ENCODE measurements around the gene FANCM.

The FANCM gene, protein sequence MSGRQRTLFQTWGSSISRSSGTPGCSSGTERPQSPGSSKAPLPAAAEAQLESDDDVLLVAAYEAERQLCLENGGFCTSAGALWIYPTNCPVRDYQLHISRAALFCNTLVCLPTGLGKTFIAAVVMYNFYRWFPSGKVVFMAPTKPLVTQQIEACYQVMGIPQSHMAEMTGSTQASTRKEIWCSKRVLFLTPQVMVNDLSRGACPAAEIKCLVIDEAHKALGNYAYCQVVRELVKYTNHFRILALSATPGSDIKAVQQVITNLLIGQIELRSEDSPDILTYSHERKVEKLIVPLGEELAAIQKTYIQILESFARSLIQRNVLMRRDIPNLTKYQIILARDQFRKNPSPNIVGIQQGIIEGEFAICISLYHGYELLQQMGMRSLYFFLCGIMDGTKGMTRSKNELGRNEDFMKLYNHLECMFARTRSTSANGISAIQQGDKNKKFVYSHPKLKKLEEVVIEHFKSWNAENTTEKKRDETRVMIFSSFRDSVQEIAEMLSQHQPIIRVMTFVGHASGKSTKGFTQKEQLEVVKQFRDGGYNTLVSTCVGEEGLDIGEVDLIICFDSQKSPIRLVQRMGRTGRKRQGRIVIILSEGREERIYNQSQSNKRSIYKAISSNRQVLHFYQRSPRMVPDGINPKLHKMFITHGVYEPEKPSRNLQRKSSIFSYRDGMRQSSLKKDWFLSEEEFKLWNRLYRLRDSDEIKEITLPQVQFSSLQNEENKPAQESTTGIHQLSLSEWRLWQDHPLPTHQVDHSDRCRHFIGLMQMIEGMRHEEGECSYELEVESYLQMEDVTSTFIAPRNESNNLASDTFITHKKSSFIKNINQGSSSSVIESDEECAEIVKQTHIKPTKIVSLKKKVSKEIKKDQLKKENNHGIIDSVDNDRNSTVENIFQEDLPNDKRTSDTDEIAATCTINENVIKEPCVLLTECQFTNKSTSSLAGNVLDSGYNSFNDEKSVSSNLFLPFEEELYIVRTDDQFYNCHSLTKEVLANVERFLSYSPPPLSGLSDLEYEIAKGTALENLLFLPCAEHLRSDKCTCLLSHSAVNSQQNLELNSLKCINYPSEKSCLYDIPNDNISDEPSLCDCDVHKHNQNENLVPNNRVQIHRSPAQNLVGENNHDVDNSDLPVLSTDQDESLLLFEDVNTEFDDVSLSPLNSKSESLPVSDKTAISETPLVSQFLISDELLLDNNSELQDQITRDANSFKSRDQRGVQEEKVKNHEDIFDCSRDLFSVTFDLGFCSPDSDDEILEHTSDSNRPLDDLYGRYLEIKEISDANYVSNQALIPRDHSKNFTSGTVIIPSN (N-terminal part only)

DNA sequence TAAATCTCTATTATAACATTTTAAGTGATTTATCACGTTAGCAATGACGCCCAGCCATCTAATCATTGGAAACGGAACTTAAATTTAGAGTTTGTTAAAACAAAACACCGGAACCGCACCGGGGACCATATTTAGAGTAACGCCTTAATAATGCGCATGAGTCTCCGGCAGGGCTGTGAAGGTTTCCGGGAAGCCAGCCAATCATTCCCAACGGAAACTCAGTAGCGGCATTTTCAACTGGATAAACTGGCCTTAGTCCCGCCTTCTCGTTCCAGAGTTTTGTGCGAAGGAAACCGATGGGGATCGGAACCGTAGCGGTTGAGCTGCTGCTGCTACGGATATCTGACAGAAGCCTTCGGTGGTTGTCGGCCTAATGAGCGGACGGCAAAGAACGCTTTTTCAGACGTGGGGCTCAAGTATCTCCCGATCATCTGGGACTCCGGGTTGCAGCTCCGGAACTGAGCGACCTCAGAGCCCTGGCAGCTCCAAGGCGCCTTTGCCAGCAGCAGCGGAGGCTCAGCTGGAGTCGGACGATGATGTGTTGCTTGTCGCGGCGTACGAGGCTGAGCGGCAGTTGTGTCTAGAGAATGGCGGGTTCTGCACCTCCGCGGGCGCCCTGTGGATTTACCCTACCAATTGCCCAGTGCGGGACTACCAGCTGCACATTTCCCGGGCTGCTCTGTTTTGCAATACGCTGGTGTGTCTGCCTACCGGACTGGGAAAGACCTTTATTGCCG lies at the start of gene FANCM:
TSS of gene FANCM (plus strand) at position 272 of the 737 bp plus-strand sequence. CDS start at position 374, 102 bp downstream.
- TF ChIP-seq GATA2 (IDR thresholded peaks at IDR 0.05; ENCODE audit: low read depth, low read length) (no peak), GATA3 (IDR thresholded peaks at IDR 0.05; ENCODE audit: low read depth, low read length) (no peak)

DNA sequence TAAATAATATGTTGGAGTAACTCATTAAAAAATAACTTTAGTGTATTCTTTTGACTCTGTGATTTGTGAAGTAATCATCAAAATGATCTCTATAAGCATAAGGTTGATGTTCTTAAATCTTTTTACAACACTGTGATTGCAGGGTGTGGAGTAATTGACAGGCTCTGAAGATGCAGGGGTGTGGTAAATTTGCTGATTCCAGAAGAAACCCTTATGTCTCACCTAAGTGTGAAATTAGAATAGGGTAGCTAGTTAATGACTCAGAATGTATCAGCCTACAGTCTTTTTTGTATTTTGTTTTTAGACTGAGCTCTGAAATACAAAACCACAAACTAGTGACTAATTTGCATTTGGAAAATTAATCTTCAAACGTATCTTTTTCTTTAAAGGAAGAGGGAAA lies 45.9 kb upstream of the FANCM start:
- TF ChIP-seq GATA3 (IDR thresholded peaks at IDR 0.05; ENCODE audit: low read depth, low read length) (no peak), GATA2 (IDR thresholded peaks at IDR 0.05; ENCODE audit: low read depth, low read length) (no peak)

DNA sequence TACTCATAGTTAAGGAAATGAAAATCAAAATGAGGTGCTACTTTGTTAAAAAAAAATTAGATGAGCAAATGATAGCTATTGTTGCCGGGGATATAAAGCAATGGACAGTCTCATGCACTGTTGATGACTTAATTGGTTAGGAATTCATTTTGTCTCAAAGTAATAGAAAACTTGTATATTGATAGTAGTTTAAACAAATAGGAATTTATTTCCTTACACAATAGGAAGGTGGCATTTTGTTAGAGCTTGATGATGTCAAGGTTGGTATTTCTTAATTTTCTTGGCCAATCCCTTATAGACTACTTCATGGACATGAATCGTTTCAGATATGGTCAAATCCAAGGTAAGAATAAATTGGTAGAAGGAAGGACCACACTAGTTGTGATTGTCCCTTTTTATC lies 44.0 kb upstream of the FANCM start:
- TF ChIP-seq GATA3 (IDR thresholded peaks at IDR 0.05; ENCODE audit: low read depth, low read length) (no peak), GATA2 (IDR thresholded peaks at IDR 0.05; ENCODE audit: low read depth, low read length) (no peak)

DNA sequence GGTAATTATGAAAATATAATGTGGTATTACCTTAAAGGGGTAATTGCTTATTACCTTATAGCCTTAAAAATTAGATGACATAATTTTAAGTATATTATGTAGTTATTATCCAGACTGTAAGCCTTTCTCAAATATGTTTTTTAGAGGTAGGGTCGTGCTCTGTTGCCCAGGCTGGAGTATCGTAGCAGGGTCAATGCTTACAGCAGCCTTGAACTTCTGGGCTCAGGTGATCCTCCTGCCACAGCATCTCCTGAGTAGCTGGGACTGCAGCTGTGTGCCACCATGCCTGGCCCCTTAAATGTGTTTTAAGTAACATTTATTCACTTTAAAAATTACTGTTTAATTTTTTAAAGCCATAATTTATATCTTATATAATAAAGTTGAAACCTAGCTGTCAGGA lies 41.5 kb upstream of the FANCM start:
- TF ChIP-seq GATA2 (IDR thresholded peaks at IDR 0.05; ENCODE audit: low read depth, low read length), result no peak
- no peak for TF ChIP-seq GATA3 (IDR thresholded peaks at IDR 0.05; ENCODE audit: low read depth, low read length)

DNA sequence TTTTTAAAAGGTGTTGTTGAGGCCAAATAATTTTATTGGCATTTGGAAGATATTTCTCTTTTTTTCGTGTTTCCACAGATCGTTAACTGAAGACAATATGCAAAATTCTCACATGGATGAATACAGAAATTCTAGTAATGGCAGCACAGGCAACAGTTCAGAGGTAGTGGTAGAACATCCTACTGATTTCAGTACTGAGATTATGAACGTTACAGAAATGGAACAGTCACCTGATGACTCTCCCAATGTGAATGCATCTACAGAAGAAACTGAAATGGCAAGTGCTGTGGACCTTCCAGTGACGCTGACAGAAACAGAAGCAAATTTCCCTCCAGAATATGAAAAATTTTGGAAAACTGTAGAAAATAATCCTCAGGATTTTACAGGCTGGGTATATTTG lies 40.6 kb upstream of the FANCM start:
- TF ChIP-seq GATA2 (IDR thresholded peaks at IDR 0.05; ENCODE audit: low read depth, low read length), result no peak
- TF ChIP-seq GATA3 (IDR thresholded peaks at IDR 0.05; ENCODE audit: low read depth, low read length), result no peak

DNA sequence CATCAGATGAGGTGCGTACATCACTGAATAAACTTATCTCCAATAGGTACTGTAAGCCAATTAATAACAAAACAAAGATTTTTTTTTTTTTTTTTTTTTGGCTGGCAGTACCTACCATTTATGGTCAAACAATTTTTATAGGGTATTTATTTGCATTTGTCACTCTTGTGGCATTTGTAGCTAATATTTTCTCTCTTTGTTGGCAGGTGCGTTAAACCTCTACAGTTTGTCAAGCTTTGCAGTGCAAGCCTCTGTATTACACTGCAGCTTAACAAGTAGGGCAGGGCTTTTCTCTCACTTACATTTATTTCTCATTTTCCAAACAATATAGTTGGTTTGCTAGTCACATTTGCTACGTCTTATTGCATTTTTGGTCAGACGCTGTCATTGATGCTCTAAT lies 39.5 kb upstream of the FANCM start:
- TF ChIP-seq GATA2 (IDR thresholded peaks at IDR 0.05; ENCODE audit: low read depth, low read length) (no peak), GATA3 (IDR thresholded peaks at IDR 0.05; ENCODE audit: low read depth, low read length) (no peak)

DNA sequence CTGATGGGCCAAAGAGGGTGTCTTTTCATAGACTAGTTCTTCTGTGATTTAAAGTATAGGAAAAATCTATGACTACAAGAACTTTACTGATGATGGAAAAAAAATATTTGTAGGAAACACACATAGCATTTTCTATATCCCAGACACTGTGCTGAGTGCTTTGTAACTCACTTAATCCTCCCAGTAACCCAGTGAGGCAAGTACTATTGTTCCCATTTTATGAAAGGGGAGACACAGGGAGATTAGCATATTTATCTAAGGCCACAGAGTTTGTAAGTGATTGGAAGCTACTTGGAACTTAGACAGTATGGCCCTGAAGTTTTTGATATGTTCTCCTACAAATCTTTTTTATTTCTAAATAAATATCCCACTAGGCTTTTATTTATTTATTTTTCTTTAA lies 31.9 kb upstream of the FANCM start:
- TF ChIP-seq GATA3 (IDR thresholded peaks at IDR 0.05; ENCODE audit: low read depth, low read length) (no peak), GATA2 (IDR thresholded peaks at IDR 0.05; ENCODE audit: low read depth, low read length) (no peak)

DNA sequence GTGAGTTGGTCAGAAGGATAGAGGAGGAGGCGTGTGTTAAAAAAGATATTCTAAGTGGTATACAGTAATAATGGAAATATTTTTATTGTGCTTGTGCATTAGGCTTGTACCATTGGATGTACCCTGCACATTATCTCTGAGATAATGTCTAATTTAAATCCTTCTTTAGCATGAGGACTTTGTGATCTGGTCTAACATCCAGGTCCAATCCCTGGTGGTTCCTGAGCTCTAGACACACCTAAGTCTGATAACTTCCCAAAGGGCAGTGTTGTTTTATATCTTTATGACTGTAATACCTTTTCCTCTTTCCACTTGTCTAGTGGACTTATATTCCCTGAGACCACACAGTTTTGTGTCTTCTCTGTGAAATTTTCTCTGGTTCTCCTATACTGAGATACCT lies 31.2 kb upstream of the FANCM start:
- TF ChIP-seq GATA3 (IDR thresholded peaks at IDR 0.05; ENCODE audit: low read depth, low read length) (no peak), GATA2 (IDR thresholded peaks at IDR 0.05; ENCODE audit: low read depth, low read length) (no peak)

DNA sequence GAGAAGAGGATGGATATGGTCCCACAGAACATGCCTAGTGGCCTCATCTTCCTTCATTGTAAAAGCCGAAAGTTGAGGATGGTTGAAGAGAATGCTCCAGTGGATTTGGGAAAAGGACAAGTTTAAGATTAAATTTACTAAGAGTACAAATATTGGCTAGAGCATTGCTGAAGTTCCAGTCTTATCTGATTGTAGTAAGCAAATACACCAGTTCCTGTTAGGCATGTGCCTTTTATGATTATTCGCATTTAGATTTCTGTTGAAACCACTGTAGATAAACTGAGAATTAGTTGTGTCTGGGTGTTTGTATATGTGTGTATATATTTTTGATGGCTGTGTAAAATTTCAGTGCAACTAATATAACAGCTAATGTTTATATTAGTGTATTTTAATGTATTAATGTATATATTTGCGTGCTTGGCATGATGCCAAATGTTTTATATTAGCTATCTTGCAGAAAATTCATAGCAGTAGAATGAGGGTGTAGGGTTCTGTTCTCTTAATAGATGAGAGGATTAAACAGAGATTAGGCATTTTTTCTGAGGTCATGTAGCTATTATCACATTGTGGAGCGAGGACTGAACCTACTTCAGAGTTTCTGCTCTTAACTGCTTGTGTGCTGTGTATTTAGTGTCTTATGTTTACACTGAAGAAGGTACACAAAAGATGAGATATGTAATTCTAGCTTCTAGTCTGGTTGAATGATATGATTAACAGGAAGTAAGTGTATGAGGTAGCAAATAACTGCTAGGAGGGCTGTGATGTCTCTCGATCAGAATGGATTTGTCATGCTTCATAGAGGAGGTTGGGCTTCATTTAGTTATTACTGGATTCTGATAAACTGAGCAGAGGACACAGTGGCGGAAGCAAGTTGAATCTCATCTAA lies 22.6 kb upstream of the FANCM start:
- TF ChIP-seq GATA2 (IDR thresholded peaks at IDR 0.05; ENCODE audit: low read depth, low read length), result no peak

DNA sequence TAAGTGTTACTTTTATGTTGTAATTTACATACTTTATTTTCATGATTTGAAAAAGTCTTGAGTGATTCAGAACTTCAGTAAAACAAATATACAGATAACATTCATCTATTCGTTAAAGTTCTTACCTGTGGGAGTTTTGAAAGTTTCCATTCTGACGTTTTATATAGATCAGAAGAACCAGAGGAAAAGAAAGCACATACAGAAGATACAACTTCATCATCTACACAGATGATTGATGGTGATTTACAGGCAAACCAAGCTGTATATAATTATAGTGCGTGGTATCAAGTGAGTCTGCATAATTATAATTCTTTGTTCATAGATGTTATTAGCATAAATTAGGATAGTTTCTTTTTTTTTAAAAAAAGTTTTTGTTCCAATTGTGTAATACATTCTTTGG lies 21.4 kb upstream of the FANCM start:
- TF ChIP-seq GATA3 (IDR thresholded peaks at IDR 0.05; ENCODE audit: low read depth, low read length), result no peak
- no peak for TF ChIP-seq GATA2 (IDR thresholded peaks at IDR 0.05; ENCODE audit: low read depth, low read length)

DNA sequence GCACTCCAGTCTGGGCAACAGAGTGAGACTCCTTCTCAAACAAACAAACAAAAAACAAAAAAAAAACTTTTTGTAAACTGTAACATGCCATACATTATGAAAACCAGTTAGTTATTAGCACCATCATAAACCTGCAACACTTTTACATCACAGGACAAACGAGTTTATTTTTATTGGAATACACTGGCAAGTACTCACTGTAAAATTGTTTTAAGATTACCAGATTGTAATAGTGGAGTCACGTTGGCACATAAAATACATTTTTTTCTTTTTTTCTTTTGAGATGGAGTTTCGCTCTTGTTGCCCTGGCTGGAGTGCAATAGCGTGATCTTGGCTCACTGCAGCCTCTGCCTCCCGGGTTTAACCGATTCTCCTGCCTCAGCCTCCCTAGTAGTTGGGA lies 17.1 kb upstream of the FANCM start:
- no peak for TF ChIP-seq GATA2 (IDR thresholded peaks at IDR 0.05; ENCODE audit: low read depth, low read length)
- TF ChIP-seq GATA3 (IDR thresholded peaks at IDR 0.05; ENCODE audit: low read depth, low read length), result no peak

DNA sequence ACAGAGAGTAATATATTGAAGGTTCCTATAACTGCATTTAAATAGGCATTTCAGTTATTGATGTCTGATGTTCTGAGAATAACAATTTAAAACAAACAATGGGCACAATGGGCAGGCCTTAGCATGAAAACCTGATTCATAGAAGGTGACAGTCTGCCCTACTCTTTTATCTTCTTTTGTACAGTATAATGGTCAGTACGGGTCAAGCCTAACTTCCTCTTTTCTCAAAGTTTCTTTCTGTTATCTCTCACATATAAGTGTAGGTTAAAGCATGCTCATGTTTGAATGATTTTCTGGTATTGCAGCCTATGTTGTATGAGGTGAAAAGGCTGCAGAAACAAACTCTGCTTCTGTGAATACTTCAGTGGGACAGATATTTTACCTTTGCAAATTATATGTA lies 15.6 kb upstream of the FANCM start:
- TF ChIP-seq GATA3 (IDR thresholded peaks at IDR 0.05; ENCODE audit: low read depth, low read length) (no peak), GATA2 (IDR thresholded peaks at IDR 0.05; ENCODE audit: low read depth, low read length) (no peak)
